GM04504 (cell line): ENCODE data around the gene C1orf210.

Experiments used
- DNase-seq: peaks from one replicate; pipeline ENCODE4 v3.0.0-alpha.2; 2012; ENCODE audit warnings: low read depth

C1orf210 gene

GRCh38 chr1:43293896-43294760 lies 8.7 kb upstream of the C1orf210 start:
- DNase-seq, result peak; percentile 26

GRCh38 chr1:43293176-43293575 lies 7.8 kb upstream of the C1orf210 start:
- DNase-seq, result no peak

DNA sequence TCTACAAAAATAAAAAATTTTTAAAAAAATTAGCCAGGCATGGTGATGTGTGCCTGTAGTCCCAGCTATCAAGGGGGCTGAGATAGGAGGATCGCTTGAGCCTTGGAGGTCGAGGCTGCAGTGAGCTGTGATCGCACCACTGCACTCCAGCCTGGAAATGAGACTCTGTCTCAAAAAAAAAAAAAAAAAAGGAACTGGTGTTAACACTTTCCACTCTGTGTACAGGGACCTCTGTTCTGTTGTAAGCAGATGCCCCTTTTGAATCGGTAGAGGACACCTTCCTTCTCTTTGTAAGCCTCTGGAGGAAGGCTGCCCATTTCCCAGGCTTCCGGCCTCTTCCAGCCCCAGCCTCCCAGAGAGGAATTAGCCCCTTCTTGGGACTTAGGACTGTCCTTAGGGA lies 7.3 kb upstream of the C1orf210 start:
- DNase-seq, result no peak

DNA sequence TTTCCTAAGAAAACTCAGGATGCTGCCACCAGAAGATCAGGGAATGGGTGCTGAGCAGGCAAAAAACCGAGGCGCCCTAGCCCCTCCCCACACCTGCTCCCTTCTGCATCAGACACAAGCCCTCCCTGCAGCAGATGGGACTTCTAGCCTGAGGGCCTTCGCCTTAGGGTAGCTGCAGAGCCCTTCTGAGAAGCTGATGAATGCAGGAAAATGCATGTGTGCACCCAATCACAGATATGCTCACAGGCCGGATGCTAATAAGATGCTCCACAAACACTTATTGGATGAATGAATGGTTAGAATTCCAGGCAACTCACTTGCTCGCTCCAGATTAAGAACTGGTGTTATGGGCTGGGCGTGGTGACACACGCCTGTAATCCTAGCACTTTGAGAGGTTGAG lies 6.8 kb upstream of the C1orf210 start:
- DNase-seq, result no peak

DNA sequence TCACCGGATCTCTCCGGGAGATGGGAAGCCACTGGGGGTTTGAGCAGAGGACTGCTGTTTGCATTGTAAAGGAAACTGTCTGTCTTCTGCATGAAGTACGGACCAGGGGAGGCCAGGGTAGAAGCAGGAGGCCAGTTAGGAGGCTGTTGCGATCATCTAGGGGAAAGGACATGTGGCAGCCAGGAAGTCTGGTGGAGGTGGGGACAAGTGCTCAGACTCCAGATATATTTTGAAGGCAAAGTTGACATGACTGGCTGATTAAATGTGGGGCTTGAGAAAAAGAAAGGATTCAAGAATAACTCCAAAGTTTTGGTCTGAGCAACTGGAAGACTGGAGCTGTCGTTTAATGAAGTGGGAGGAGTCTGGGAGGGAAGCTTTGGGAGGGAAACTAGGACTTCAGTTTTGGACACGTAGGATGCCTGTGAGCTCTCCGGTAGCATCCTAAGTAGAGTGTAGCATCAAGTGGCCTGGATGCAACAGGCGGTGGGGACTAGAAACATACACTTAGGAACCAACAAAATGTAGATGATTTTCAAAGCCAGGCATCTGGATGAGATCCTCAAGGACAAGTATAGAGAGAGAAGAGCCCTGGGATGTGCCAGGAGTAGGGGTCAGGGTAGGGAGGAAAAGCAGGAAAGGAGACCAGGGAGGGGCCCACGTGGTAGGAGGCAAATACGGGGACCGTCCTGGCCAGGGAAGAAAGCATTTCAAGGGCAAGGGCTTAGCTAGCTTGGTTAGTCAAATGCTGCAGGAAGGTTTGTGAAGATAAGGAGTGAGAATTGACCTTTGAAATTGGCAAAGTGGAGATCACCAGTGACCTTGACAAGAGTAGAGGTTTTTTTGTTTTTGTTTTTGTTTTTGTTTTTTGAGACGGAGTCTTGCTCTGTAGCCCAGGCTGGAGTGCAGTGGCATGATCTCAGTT lies 3.7 kb upstream of the C1orf210 start:
- DNase-seq, result no peak

DNA sequence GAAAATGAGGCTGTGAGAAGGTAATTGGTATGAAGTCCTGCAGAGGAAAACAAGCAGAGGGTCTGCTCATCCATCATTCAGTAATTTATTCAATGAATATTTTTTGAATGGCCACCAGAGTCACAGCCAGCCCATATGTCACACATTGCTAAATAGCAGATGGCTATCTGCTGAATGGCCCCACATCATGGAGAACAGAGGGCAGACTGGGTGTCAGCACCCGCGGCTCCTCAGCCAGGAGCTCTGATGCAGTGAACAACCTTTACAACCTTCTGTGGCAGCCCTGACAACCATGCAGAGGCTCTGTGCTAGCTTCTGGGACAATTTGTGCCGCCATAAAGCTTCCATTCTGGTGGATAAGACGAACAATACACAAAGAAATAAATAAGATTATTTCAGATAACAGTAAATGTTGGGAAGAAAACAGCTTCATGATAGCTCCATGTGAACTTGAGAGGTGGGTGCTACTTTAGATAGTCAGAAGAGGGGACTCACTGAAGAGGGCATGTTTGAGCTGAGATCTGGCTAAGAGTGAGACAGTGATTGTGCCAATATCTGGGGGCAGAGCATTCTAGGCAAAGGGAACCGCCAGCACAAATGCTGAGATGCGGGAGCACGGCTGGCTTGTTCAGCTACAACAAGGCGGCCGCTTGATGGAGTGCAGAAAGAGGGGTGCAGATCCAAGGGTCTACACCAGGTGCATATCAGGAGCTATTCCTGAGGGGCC lies 2.8 kb upstream of the C1orf210 start:
- no peak for DNase-seq

- no peak for DNase-seq
Observed at GRCh38 chr1:43286533-43286932, 1.2 kb upstream of the C1orf210 start.

DNA sequence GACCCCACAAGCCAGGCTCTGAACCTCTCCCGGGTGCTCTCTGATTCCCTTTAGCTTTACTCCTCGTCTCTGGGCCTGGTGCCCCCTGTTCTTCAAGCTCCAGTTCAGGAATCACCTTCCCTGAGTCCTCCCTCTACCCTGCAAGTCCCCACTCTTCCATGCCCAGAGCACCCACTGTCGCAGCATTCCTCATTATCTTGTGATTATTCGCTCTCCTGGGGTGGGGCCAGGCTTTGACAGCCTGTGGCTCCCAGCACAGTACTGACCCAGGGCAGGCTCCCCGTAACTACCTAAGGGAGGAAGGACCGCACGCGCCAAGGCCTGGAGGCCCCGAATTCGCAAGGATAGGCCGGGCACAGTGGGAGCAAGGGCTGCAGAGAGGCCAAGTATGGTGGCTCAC lies 734 bp upstream of the C1orf210 start:
- DNase-seq, result no peak

- DNase-seq, result no peak
Observed at GRCh38 chr1:43284546-43285110, 753 bp downstream of the C1orf210 start.

DNA sequence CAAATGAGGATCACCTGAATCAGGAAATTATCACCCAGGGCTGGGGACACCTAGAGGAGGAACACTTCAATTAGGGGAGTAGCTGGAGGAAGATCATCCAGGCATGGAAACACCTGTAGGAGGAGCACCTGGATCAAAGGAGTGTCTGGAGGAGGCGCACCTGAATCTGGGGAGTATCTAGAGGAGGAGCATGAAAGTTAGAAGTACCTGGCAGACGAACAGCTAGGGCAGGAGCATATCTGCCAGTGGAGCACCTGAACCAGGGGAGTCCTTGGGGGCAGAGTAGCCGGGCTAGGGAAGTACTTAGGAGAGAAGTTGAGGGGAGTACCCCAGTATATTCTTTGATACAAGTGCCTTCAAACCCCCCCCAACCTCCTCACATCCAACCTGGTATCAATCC lies 1.3 kb downstream of the C1orf210 start:
- no peak for DNase-seq

- no peak for DNase-seq
Observed at GRCh38 chr1:43282220-43283195, 2.9 kb downstream of the C1orf210 start.

GRCh38 chr1:43280692-43281091 lies 4.7 kb downstream of the C1orf210 start:
- no peak for DNase-seq

GRCh38 chr1:43279666-43280065 lies 5.7 kb downstream of the C1orf210 start:
- no peak for DNase-seq

- DNase-seq, result no peak
Observed at GRCh38 chr1:43279161-43279560, 6.2 kb downstream of the C1orf210 start.

GRCh38 chr1:43277116-43277876 lies 8.1 kb downstream of the C1orf210 start:
- DNase-seq, result no peak

DNA sequence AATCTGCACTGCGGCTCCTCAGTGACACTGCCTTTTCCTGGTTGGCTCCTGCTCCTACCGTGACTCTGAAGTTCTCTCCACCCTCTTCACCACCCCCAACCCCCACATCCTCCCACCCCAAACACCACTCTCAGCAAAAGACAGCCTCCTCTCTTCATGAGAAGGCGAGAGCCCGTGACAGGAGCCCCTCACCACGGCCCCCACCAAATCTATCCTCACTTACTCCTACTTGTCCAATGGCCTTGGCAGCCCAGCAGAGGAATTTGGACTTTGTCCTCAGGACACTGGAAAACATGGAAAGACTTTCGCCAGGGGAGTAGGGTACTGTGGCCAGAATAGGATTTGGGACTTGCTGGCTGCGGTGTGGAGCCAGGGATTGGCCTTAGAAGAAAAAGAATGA lies 8.7 kb downstream of the C1orf210 start:
- DNase-seq, result no peak

GRCh38 chr1:43275826-43276620 lies 9.4 kb downstream of the C1orf210 start:
- no peak for DNase-seq

GRCh38 chr1:43274804-43275180 lies 10.6 kb downstream of the C1orf210 start:
- DNase-seq, result no peak

DNA sequence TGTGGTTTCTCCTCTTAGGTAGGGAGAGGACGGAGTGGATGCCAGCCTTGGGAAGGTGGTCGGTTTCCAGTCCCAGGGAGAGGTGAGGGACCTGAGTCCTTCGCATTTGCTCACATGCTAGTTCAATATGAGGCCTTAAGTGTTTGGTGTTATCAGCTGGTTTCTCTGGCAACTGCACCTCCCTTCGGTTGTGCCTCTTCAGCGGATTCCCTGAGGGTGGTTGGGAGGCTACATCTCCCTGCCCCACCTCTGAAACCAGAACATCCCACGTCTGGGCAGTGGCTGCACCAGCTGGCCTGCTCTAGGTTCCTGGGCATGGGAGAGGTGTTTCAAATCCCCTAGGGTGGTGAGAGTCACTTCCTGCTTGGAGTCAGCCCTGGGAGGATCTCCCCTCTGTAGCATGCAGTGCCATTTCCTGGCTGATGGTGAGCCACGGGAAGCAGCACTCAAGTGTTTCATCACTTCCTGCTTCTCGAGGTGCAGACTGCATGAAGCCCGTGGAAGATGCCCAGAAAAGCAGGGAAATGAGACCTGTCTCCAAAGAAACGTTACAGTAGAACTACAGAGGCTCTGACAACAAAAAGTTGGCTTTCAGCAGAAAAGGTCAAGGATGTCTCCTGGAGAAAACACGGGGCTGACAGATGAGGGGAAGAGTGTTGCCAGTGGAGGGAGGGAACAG lies 11.1 kb downstream of the C1orf210 start:
- DNase-seq, result peak; percentile 8
